Neuronal stem cell (in vitro differentiated cells): ENCODE measurements around the gene WHRN.
A peak's percentile ranks its signal among the peaks of the same experiment; 100 is the strongest.

ENCODE experiments used
- DNase-seq: peaks from one replicate; pipeline ENCODE4 v3.0.0-alpha.2; 2013; ENCODE audit warnings: low spot score
- H2AFZ ChIP-seq: one replicate; pipeline ENCODE4 v1.6.1; 2013; ENCODE audit warnings: mild to moderate bottlenecking, low read length, inconsistent platforms
- H2AK5ac ChIP-seq: 2 replicates; pipeline ENCODE4 v1.6.1; 2013; ENCODE audit warnings: low read depth, mild to moderate bottlenecking, inconsistent platforms, low read length, moderate library complexity, mixed read lengths
- H2BK120ac ChIP-seq: 2 replicates; pipeline ENCODE4 v1.6.1; 2013; ENCODE audit warnings: low read depth, mild to moderate bottlenecking, inconsistent platforms, low read length, moderate library complexity, mixed read lengths
- H2BK12ac ChIP-seq: one replicate; pipeline ENCODE4 v1.6.1; 2013; ENCODE audit warnings: low read length, inconsistent platforms
- H2BK15ac ChIP-seq: 2 replicates; pipeline ENCODE4 v1.6.1; 2013; ENCODE audit warnings: mild to moderate bottlenecking, low read length, inconsistent platforms, mixed read lengths
- H2BK5ac ChIP-seq: one replicate; pipeline ENCODE4 v1.6.1; 2013; ENCODE audit warnings: inconsistent platforms, mild to moderate bottlenecking, low read length, moderate library complexity
- H3K14ac ChIP-seq: one replicate; pipeline ENCODE4 v1.6.1; 2013; ENCODE audit warnings: low read length, inconsistent platforms
- H3K18ac ChIP-seq: 2 replicates; pipeline ENCODE4 v1.6.1; 2013; ENCODE audit warnings: low read length, inconsistent platforms
- H3K23ac ChIP-seq: 2 replicates; pipeline ENCODE4 v1.6.1; 2013; ENCODE audit warnings: low read depth, mild to moderate bottlenecking, mixed read lengths, low read length, inconsistent platforms; ENCODE audit not compliant: poor library complexity
- H3K27ac ChIP-seq: replicated peaks from 3 replicates; pipeline ENCODE4 v1.5.1; 2013; ENCODE audit warnings: low read length, inconsistent platforms
- H3K27me3 ChIP-seq, 3 experiments: 2 replicates each; pipeline ENCODE4 v1.6.1; 2013; ENCODE audit warnings: low read length in 3 of 3, mild to moderate bottlenecking in 2 of 3, inconsistent platforms in 1 of 3, low read depth in 1 of 3, mixed read lengths in 1 of 3, moderate library complexity in 1 of 3; ENCODE audit not compliant: control insufficient read depth in 3 of 3, insufficient read depth in 3 of 3
- H3K36me3 ChIP-seq, 2 donors: replicated peaks in 1 of 2; 2 replicates each; pipeline ENCODE4 v1.6.1; 2013; ENCODE audit warnings: low read length in 2 of 2; ENCODE audit not compliant: control insufficient read depth in 2 of 2, insufficient read depth in 2 of 2
- H3K4ac ChIP-seq: 2 replicates; pipeline ENCODE4 v1.6.1; 2013; ENCODE audit warnings: inconsistent platforms, mild to moderate bottlenecking, low read length, moderate library complexity
- H3K4me1 ChIP-seq, 2 donors: 1 replicate in 1 of 2; 2 replicates in 1 of 2; pipeline ENCODE4 v1.6.1; 2013; ENCODE audit warnings: low read length in 2 of 2, low read depth in 1 of 2; ENCODE audit not compliant: control insufficient read depth in 2 of 2, insufficient read depth in 1 of 2
- H3K4me2 ChIP-seq: one replicate; pipeline ENCODE4 v1.6.1; 2013; ENCODE audit warnings: mild to moderate bottlenecking, low read length, inconsistent platforms; ENCODE audit not compliant: insufficient read depth, poor library complexity, severe bottlenecking
- H3K4me3 ChIP-seq, 2 donors: 2 replicates each; pipeline ENCODE4 v1.5.1; 2013; ENCODE audit warnings: low read length in 2 of 2, mild to moderate bottlenecking in 2 of 2, inconsistent platforms in 1 of 2, moderate library complexity in 1 of 2
- H3K79me1 ChIP-seq: one replicate; pipeline ENCODE4 v1.6.1; 2013; ENCODE audit warnings: low read depth, mild to moderate bottlenecking, inconsistent platforms, low read length, moderate library complexity
- H3K9ac ChIP-seq: one replicate; pipeline ENCODE4 v1.6.1; 2013; ENCODE audit warnings: mild to moderate bottlenecking, low read depth, low read length, inconsistent platforms; ENCODE audit not compliant: poor library complexity
- H3K9me3 ChIP-seq, 2 donors: replicated peaks in 1 of 2; 2 replicates each; pipeline versions ENCODE3 to v1.6.1; 2013; ENCODE audit warnings: low read length in 2 of 2, mild to moderate bottlenecking in 2 of 2, inconsistent platforms in 1 of 2, low read depth in 1 of 2, mixed read lengths in 1 of 2, moderate library complexity in 1 of 2; ENCODE audit not compliant: control insufficient read depth in 2 of 2, insufficient read depth in 1 of 2
- H4K8ac ChIP-seq: one replicate; pipeline ENCODE4 v1.6.1; 2013; ENCODE audit warnings: low read depth, mild to moderate bottlenecking, inconsistent platforms, low read length, moderate library complexity
- H4K91ac ChIP-seq: one replicate; pipeline ENCODE4 v1.6.1; 2013; ENCODE audit warnings: low read length, low read depth, mild to moderate bottlenecking, inconsistent platforms; ENCODE audit not compliant: poor library complexity
- WGBS, 2 donors: extraction: QIAGEN DNeasy Blood & Tissue Kit; methylation state at CpG; one replicate each; pipeline ENCODE4 v1.1.7; 2013; ENCODE audit warnings: missing lambda C conversion rate in 2 of 2, mixed read lengths in 1 of 2; ENCODE audit not compliant: insufficient read length in 2 of 2, insufficient replicate concordance in 1 of 2; ENCODE audit errors: extremely low coverage in 2 of 2; 5-methylcytosine and 5-hydroxymethylcytosine counted together

WHRN gene

DNA sequence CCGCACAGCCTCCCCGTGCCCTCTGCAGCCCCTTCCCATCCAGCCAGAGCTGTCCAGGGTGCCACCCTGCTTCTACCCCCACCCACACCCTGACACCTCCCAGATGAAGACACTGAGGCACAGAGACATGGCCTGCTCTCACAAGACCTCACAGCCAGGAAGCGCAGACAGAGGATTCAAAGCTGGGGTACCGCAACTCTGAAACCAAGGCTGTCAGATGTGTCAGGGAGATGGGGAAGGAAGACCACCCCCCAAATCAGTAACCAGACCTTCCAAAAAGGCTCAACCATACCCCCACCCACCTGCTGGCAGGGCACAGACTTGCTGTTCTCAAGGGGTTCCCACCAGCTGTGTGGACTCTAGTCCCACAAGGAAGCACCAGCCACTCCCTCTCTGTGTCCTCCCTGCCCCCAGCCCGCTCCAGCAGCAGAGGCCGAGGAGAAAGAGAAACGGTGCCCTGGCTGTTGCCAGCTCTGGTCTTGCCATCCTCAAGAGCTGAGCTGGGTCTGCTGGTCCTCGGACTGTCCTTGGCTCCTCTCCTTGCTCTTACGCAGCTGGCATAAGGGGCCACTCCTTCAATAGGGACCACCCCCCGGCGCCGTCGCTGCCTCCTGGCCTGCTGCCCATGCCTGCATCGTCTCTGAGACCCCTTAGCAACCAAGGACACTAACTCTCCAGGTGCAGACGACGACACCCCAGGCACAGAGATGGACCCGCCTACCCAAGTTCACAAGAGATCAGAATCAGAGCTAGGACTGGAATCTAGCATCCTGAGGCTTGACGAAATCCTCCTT lies 118.2 kb downstream of the WHRN start:
- Histone ChIP-seq H2BK5ac (peak overlapping the region; percentile 14), H3K23ac (peak overlapping the region; percentile 40), H3K4me2 (peak overlapping the region; percentile 37), H3K9me3 (no peaks in the 10 kb centered on the region), H2BK15ac (peak overlapping the region; percentile 29), H2AK5ac (peak overlapping the region; percentile 91), H3K27ac (no peak overlapping the region), H3K4me3 (peak overlapping the region; percentile 32 to 55), H3K9ac (peak overlapping the region; percentile 78), H2AFZ (peak overlapping the region; percentile 92), H3K14ac (no peak overlapping the region), H3K36me3 (peaks cover 0 to 2% of the 10 kb centered on the region in 2 donors), H3K18ac (peak overlapping the region; percentile 78), H2BK120ac (no peak overlapping the region), H4K8ac (peak overlapping the region; percentile 8), H3K79me1 (no peaks in the 10 kb centered on the region), H3K4ac (no peak overlapping the region), H4K91ac (no peak overlapping the region), H3K27me3 (no peaks in the 10 kb centered on the region), H2BK12ac (no peak overlapping the region), H3K4me1 (peaks cover 37 to 42% of the 10 kb centered on the region in 2 donors)
- DNase-seq: no peak
- WGBS, 2 donors: no CpG with 5 or more reads among the region's 18 CpGs

DNA sequence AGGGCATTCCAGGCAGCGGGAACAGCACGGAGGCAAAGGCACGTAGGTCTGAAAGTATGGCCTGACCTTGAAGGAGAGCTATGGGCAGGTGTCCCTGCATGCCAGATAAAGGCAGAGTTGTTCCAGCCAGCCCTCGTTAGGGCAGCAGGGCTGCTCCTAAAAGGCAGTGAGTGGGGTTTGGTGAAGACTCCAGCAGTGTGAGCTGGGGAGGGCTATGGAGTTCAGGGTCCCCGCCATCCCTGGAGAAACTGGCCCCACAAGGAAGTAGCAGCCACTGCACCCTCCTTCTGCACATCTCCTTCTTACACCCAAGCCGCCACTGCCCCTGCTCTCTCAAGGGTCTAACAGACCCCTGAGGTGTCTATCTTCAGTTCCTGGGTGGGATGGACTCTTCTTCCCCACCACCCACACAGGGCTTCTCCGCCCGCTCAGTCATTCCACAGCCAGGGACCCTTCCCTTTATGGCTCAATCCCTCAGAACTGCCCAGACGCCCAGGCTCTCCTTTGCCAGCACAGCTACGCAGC lies 118.8 kb downstream of the WHRN start:
- Histone ChIP-seq H3K4ac (no peak overlapping the region), H3K14ac (no peak overlapping the region), H2BK12ac (no peak overlapping the region), H3K9ac (no peak overlapping the region), H3K4me1 (peaks cover 37 to 42% of the 10 kb centered on the region in 2 donors), H3K79me1 (no peaks in the 10 kb centered on the region), H3K18ac (peak overlapping the region; percentile 44), H2BK120ac (no peak overlapping the region), H3K27me3 (no peaks in the 10 kb centered on the region), H3K4me2 (no peak overlapping the region), H2AK5ac (peak overlapping the region; percentile 17), H3K4me3 (peak overlapping the region in 1 of 2 donors; percentile 55), H2AFZ (peak overlapping the region; percentile 92), H4K91ac (no peak overlapping the region), H3K27ac (no peak overlapping the region), H3K36me3 (peaks cover 0 to 4% of the 10 kb centered on the region in 2 donors), H4K8ac (peak overlapping the region; percentile 8), H3K23ac (no peak overlapping the region), H2BK5ac (peak overlapping the region; percentile 9), H2BK15ac (no peak overlapping the region), H3K9me3 (no peaks in the 10 kb centered on the region)
- DNase-seq: no peak
- no CpG with 5 or more reads among the region's 10 CpGs for WGBS, 2 donors

DNA sequence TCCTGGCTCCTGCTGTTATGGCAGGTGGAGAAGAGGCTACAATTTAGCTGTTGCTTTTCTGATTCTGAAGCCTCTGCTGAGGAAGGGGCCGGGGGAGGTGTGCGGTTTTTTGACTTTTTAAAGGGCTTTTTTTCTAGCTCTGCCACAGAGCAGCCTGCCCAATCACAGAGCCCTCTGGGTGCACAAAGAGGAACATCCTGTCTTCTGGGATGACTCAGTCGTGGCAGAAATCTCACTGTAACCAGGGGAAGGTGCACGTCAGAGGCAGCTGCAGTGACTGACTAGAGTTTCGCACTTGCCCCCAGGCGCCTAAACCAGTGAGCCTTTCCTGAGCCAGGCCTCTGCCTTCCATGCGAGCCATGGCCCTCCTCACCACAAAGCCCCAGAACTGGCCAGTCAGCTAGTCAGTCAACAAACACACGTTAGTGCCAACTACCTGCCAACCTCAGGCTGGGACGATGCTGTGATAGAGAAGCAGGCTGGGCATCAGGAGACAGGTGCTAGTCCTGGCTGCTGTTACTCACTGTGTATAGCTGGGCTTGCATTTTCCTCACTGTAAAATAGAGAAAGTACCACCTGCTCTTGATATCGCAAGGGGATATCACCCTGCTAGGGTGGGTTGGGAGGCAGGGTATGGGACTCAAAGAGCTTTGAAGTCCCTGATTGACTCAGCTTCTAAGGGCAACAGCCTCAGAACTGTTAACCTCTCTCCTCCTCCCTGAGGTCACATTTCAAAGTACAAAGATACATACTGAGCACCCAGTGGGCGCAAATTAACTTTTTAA lies 119.7 kb downstream of the WHRN start:
- no CpG with 5 or more reads among the region's 11 CpGs for WGBS, 2 donors
- Histone ChIP-seq H4K91ac (no peak overlapping the region), H3K9ac (no peak overlapping the region), H2AK5ac (no peak overlapping the region), H2BK120ac (no peak overlapping the region), H3K79me1 (no peaks in the 10 kb centered on the region), H3K4me2 (no peak overlapping the region), H3K23ac (no peak overlapping the region), H3K4ac (no peak overlapping the region), H3K36me3 (peaks cover 4 to 6% of the 10 kb centered on the region in 2 donors), H3K4me3 (no peak overlapping the region), H3K18ac (no peak overlapping the region), H3K27ac (no peak overlapping the region), H2BK5ac (no peak overlapping the region), H2BK12ac (no peak overlapping the region), H2BK15ac (no peak overlapping the region), H4K8ac (no peak overlapping the region), H3K14ac (no peak overlapping the region), H3K27me3 (no peaks in the 10 kb centered on the region), H3K9me3 (no peaks in the 10 kb centered on the region), H2AFZ (no peak overlapping the region), H3K4me1 (peaks cover 37 to 42% of the 10 kb centered on the region in 2 donors)
- no peak for DNase-seq
